CD4-positive, alpha-beta T cell treated with Interleukin-2 at 100 ng/mL for 4 hours (primary cell): Measurements from ENCODE around the gene ANXA3.

Source experiments
- DNase-seq: peaks from one replicate; pipeline ENCODE4 v3.0.0-alpha.2; 2020; ENCODE audit warnings: low spot score

ANXA3 gene

GRCh38 chr4:78644744-78645330 is 93.3 kb downstream of the ANXA3 start:
- DNase-seq = peak; percentile 46

DNA sequence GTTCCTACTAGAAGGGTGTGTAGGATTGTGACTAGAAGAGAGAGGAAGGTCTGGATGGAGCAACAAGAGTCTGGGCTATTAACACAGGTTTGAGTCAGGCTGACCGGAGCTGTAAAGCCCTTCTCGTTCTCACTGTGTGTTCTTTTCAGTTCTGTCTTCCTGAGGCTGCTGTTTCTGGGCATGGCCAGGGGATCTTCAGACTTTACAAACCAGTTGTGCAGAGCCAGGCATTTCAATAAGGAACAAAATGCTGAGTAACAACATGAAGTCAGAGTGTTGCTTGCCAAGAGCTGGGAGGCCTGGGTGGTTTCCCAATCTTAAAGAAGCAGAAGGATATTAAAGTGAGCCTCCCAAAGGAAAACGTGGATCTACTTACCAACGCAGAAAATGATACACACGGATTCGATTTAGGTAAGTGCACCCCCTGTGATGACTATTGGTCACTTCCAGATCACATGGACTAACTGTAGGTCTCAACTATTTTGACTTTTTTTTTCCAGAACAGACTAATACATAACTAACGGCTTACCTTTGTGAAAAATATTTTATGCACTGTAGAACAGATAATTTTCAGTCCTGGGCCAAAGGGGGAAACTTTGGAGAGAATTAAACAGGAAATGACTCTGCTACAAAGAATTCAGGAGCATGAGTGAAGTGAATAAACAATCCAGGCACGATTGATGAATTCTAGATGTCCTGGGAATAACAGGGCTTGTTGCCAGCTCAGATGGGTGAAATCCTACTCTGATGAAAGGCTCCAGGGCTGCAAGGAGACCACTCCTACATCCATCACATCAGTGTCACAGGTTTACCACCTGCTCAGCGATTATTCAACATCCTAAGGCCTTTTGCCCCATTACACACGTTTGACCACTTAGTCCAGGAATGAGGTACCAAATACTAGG is 94.5 kb downstream of the ANXA3 start:
- no peak for DNase-seq

GRCh38 chr4:78647272-78647671 is 95.7 kb downstream of the ANXA3 start:
- no peak for DNase-seq

DNA sequence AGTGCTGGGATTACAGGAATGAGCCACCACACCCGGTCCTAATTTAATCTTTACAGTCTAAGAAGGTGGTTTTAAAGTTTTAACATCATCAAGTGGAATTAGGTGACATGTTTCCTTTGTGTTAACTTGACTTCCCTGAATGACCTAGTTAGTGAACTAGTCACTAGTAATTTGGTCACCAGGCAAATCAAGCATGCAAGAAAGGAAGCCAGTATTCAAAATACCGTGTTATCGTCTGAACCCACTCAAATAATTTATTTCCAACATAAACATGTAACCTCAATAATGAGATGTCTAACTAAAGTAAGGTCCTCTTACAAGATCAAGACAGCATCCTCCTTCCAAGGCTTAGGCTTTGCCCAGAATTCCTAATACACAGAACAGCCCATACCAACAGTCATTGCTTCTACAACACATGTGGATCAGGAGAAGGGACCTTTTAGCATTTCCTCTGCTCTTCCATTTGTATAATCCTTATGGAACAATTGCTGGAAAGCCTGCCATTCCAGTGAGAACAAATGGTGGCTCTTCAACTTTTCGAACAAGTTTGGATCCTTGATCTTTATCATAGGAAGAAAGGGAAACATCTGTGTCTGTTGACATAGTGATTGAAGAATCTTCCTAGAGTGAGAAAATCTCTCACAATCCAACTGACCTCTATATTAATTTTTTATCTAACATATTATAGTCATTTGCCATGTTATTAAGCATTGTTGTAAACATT is 97.2 kb downstream of the ANXA3 start:
- no peak for DNase-seq

DNA sequence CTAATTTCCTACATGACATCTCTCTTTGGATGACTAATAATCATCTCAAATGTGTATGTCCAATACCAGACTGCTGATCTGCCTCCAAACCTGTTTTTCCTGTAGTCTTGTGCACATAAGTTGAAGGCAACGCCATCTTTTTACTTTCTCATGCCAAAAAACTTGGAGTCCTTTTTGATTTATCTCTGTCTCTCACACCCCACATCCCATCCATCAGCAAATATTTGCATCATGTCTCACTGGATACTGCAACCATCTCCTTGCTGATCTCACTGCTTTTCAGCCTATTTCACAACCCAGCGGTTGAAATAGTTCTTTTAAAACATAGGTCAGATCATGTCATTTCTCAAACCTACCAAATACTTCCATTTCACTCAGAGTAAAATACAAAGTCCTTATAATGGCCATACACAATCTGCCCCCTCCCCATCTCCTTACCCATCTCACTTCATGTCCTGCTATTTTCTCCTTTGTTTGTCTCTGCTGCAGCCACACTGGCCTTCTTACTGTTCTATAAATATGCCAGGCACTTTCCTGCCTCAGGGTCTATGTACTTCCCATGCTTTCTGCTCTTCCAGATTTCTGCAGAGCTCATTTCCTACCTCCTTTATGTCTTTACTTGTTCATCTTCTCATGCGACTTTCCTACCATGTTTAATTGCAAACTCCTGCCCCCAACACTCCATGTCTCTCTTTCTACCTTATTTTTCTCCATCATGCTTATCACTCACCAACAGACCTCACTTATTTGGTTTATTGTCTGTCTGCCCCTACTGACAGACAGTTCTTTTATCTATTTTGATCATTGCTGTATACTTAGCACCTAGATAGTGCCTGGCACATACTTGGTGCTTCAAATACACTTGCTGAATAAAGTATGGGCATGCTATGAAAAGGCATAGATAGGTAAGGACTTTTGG is 98.8 kb downstream of the ANXA3 start:
- no peak for DNase-seq

GRCh38 chr4:78651250-78651860 is 99.8 kb downstream of the ANXA3 start:
- DNase-seq = no peak

- DNase-seq = no peak
These were observed 100.8 kb downstream of the ANXA3 start for GRCh38 chr4:78652282-78652876.

DNA sequence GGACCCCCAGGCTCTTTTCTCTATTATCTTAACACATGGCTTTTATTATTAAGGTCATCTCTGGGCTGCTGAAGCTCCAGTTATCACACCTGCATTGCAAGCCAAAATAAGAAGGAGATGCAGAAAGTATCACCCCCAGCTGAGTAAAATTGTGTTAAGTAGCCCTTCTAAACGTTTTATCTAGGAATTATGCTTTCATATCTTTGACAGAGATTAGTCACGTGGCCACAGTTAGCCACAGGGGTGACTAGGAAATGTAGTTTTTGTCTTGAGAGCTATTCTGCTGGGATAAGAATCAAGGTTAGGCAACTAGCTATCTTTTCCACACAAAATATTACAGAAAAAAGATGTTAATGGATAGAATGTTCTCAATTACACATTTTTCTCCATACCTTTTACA is 102.1 kb downstream of the ANXA3 start:
- DNase-seq = no peak

DNA sequence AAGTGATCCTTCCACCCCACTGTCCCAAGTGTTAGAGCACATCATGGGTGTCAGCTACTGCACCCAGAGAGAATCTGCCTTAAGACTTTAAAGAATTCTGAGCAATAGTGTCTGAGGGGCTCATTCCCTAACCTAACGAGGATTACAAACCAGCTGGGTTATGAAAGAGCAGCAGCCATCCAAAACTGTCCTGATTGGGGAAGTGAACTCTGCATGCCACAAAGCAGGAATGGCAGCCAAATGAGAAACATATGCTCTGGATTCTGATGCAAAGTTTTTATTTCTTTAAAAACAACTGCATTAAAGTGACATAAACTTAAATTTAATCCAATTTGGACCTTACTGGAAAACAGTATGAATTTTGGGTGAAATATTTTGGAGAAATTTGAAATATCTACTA is 103.2 kb downstream of the ANXA3 start:
- DNase-seq = no peak

DNA sequence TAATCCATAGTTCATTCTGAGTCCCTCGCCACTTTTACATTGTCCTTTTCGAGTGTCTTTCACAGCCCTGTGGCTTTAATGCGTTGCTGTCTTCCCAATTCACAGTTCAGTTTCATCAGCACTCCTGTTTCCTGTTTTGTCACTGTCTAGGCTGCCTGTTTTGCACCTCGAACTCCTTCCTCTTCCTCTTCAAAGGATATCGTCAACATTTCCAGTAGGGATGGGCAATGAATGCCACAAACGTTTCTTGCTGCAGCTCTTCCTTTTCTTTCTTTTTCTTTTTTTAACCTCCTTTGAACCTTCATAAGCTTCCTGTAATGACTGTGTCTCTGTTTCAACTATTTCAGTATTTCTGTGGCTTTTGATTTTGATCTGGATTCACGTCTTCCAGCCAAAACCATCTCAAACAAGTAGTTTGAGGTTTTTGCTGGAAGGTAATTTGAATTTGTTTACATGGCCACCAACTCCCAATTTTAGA is 105.4 kb downstream of the ANXA3 start:
- peak; percentile 20 for DNase-seq

DNA sequence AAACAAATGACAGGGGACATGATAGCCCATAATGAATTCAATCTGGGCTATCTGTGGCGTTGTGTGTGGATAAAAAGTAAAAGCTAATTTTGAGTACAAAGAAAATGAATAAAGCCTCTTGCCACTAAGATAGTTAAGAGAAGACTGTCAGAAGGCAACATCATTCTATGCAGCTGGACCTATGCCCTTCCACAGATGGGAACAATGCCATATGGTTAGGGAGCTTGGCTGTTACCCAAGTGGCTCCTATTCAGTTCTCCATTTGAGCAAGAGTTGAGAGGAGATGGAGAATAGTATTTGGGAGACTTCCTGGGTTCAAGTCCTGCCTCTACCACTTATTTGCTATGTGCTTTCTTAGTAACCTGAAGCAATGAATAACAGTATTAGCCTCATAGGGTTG is 107.7 kb downstream of the ANXA3 start:
- DNase-seq = no peak

DNA sequence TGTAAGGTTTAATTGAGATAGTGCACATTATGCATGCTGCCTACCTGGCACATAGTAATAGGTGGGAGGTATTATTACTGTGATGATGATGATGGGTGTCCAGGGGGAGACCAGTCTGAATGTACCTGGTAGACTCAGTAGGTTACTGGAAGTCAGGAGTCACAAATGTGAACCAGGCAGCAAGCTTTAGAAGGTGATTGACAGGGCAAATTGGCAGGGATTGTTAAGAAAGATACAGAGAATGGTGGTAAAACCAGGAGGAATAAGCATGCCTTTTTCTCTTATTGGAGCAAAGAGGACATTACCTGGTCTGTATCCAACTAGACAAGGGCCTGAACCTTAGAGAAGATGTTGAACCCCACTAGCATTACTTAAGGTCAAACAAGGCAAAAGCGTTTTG is 108.1 kb downstream of the ANXA3 start:
- no peak for DNase-seq
